CD4-positive, alpha-beta T cell (primary cell): ENCODE data around the gene REV3L. TPM values are rescaled to one million over a fixed set of nuclear protein-coding genes. Genes with fewer than 3 reads are reported as not detected.
"Not testable (repeated sequence)": the region's sequence is repeated elsewhere in the genome, so short reads cannot be mapped to it uniquely, and the experiment has no call there.

Experiments
- ATAC-seq: fragments of 200-7000 bp; cut with Tn5 transposase; one replicate; pipeline ENCODE4 v1.10.0; 2022; ENCODE audit warnings: mild to moderate bottlenecking; ENCODE audit not compliant: poor library complexity
- CTCF ChIA-PET: fragments of 350-600 bp; sonication (Branson Sonifier 250); formaldehyde crosslinking; loops from one replicate; lab custom pipeline; 2021; ENCODE audit warnings: antibody characterized with exemption, inconsistent platforms; lab: Charles Lee
- POLR2A ChIA-PET: fragments of 350-600 bp; sonication (Branson Sonifier 250); formaldehyde crosslinking; loops from one replicate; lab custom pipeline; 2021; ENCODE audit warnings: antibody characterized with exemption, inconsistent platforms; lab: Charles Lee
- DNase-seq, 14 experiments: peaks; one replicate each; pipeline ENCODE4 v3.0.0-alpha.2; 2013 to 2020; ENCODE audit warnings: mixed read lengths in 2 of 14
- H3K27ac ChIP-seq, 2 donors: one replicate each; pipeline versions ENCODE4 v1.5.1 to v1.7.0; 2013; ENCODE audit warnings: low read length in 2 of 2, low read depth in 1 of 2, mild to moderate bottlenecking in 1 of 2
- H3K27me3 ChIP-seq, 2 experiments: 1 replicate in 1 of 2; 2 replicates in 1 of 2; pipeline versions ENCODE4 v1.6.1 to v1.7.0; 2013; ENCODE audit warnings: low read length in 2 of 2, control low read depth in 1 of 2, mild to moderate bottlenecking in 1 of 2, moderate library complexity in 1 of 2; ENCODE audit not compliant: insufficient read depth in 2 of 2, control insufficient read depth in 1 of 2
- H3K36me3 ChIP-seq: one replicate; pipeline ENCODE4 v1.6.1; 2013; ENCODE audit warnings: low read length, control low read depth; ENCODE audit not compliant: insufficient read depth
- H3K4me1 ChIP-seq: one replicate; pipeline ENCODE4 v1.6.1; 2013; ENCODE audit warnings: low read length, control low read depth; ENCODE audit not compliant: insufficient read depth
- H3K4me3 ChIP-seq: one replicate; pipeline ENCODE4 v1.5.1; 2013; ENCODE audit warnings: mild to moderate bottlenecking, low read length, moderate library complexity
- H3K9me3 ChIP-seq, 2 experiments: 1 replicate in 1 of 2; 2 replicates in 1 of 2; pipeline versions ENCODE4 v1.6.1 to v1.7.0; 2013; ENCODE audit warnings: low read length in 2 of 2, mild to moderate bottlenecking in 2 of 2, control low read depth in 1 of 2, moderate library complexity in 1 of 2; ENCODE audit not compliant: control insufficient read depth in 1 of 2, insufficient read depth in 1 of 2
- H3K27ac Mint-ChIP-seq: one replicate; pipeline ENCODE4 v1.8.0; 2020; ENCODE audit warnings: mixed read lengths
- H3K27me3 Mint-ChIP-seq: one replicate; pipeline ENCODE4 v1.8.0; 2021; ENCODE audit warnings: mixed read lengths
- H3K36me3 Mint-ChIP-seq: one replicate; pipeline ENCODE4 v1.8.0; 2021; ENCODE audit warnings: low read depth, mixed read lengths
- H3K4me1 Mint-ChIP-seq: one replicate; pipeline ENCODE4 v1.8.0; 2021; ENCODE audit warnings: low read depth, mixed read lengths
- H3K4me3 Mint-ChIP-seq: one replicate; pipeline ENCODE4 v1.8.0; 2020; ENCODE audit warnings: mild to moderate bottlenecking, mixed read lengths
- H3K9me3 Mint-ChIP-seq: one replicate; pipeline ENCODE4 v1.8.0; 2020; ENCODE audit warnings: mixed read lengths
- intact Hi-C, 2 experiments: fragments of 100-400 bp; cut with DNase I in 1 of 2; cut with micrococcal nuclease in 1 of 2; formaldehyde crosslinking; loops; one replicate each; pipeline versions ENCODE4 v1.15.1 to v1.9.0; 2023 to 2025; cut with DNase I, micrococcal nuclease
- total RNA-seq, 174 experiments: library from RNA in 2 of 174; stranded (reverse) in 2 of 174; gene quantifications; one replicate each; pipeline ENCODE4 v1.2.3 and lab custom pipeline; 2021 to 2026
- TF ChIP-seq, protein P1 (sequence below): fragments of 200-600 bp; IDR thresholded peaks from one replicate; pipeline ENCODE4 v1.8.0; 2022; ENCODE audit warnings: antibody characterized with exemption, mild to moderate bottlenecking

REV3L gene
- total RNA-seq, 2 experiments from 2014 or later: 17.0 to 20.6 TPM

DNA sequence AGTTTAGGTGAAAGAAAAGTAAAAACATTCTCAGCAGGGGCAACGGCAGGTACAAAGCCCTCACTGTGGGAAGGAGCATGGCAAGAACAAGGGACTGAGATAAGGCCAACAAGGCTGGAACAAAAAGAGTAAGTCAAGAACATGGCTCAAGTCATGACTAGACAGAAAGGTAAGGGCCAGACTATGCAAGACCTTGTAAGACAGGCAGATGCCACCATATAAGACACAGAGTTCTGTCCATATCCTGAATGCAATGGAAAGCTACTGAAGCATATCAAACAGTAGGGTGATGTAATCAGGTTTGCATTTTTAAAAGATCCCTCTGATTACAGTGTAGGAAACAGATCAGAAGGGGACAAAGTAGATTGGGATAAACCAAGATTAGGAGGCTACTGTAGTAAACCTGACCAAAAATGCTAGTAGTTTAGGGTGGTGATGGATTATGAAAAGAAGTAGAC lies 5.5 kb downstream of the REV3L start:
- no peak overlapping the region for H3K27ac Mint-ChIP-seq
- H3K4me1 Mint-ChIP-seq: peaks cover 60% of the 10 kb centered on the region
- H3K4me3 Mint-ChIP-seq: no peak overlapping the region

DNA sequence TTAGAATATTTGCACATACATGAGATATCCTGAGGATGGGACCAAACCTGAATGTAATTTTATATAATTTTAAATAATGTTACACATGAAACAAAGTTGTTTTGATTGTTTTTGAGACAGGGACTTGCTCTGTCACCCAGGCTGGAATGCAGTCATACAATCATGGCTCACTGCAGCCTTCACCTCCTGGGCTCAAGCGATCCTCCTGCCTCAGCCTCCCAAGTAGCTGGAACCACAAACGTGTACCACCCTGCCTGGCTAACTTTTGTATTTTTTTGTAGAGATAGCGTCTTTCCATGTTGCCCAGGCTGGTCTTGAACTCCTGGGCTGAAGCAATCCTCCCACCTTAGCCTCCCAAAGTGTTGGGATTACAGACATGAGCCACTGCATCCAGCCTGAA lies 7.0 kb downstream of the REV3L start:
- POLR2A ChIA-PET: interaction anchor here (0.6 kb wide), 1 partner anchor 217 kb away, joined by 4 read pairs; no protein-coding TSS in a partner anchor
- not testable (repeated sequence) for H3K27ac Mint-ChIP-seq, H3K9me3 Mint-ChIP-seq, H3K4me1 ChIP-seq, H3K9me3 ChIP-seq, ATAC-seq, H3K27me3 Mint-ChIP-seq, H3K4me3 ChIP-seq, DNase-seq, H3K36me3 ChIP-seq, H3K27ac ChIP-seq, H3K36me3 Mint-ChIP-seq, H3K27me3 ChIP-seq, H3K4me3 Mint-ChIP-seq
- CTCF ChIA-PET: interaction anchor here (0.6 kb wide), 1 partner anchor 801 kb away, joined by 3 read pairs; no protein-coding TSS in a partner anchor
- intact Hi-C loops: loop anchor here (5.0 kb wide), 2 partner anchors 44 to 114 kb away; no protein-coding TSS in a partner anchor
- peaks cover 56% of the 10 kb centered on the region for H3K4me1 Mint-ChIP-seq

More for the DNA sequence above, 5.5 kb downstream of the REV3L start:
- H3K9me3 Mint-ChIP-seq: no peaks in the 10 kb centered on the region
- peaks cover 12% of the 10 kb centered on the region for H3K36me3 Mint-ChIP-seq
- no peak overlapping the region for H3K4me3 ChIP-seq
- TF ChIP-seq, protein P1, sequence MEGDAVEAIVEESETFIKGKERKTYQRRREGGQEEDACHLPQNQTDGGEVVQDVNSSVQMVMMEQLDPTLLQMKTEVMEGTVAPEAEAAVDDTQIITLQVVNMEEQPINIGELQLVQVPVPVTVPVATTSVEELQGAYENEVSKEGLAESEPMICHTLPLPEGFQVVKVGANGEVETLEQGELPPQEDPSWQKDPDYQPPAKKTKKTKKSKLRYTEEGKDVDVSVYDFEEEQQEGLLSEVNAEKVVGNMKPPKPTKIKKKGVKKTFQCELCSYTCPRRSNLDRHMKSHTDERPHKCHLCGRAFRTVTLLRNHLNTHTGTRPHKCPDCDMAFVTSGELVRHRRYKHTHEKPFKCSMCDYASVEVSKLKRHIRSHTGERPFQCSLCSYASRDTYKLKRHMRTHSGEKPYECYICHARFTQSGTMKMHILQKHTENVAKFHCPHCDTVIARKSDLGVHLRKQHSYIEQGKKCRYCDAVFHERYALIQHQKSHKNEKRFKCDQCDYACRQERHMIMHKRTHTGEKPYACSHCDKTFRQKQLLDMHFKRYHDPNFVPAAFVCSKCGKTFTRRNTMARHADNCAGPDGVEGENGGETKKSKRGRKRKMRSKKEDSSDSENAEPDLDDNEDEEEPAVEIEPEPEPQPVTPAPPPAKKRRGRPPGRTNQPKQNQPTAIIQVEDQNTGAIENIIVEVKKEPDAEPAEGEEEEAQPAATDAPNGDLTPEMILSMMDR: no peak
- ATAC-seq (no peak), DNase-seq (no peak)
- peaks cover 7% of the 10 kb centered on the region for H3K4me1 ChIP-seq
- ChIA-PET CTCF (interaction anchor here (1.4 to 2.5 kb wide), 4 partner anchors 114 to 267 kb away, joined by 4 to 19 read pairs (median 9); a partner anchor contains a TSS), POLR2A (interaction anchor here (1.0 to 3.1 kb wide), 2 partner anchors 218 to 572 kb away, joined by 3 to 39 read pairs; a partner anchor contains a TSS)
- no peaks in the 10 kb centered on the region for H3K9me3 ChIP-seq
- intact Hi-C loops: loop anchor here (5.0 kb wide), 2 partner anchors 45 to 115 kb away; no protein-coding TSS in a partner anchor
- H3K27ac ChIP-seq: no peak overlapping the region
- H3K27me3 ChIP-seq: no peaks in the 10 kb centered on the region
- no peaks in the 10 kb centered on the region for H3K36me3 ChIP-seq
- H3K27me3 Mint-ChIP-seq: no peaks in the 10 kb centered on the region

DNA sequence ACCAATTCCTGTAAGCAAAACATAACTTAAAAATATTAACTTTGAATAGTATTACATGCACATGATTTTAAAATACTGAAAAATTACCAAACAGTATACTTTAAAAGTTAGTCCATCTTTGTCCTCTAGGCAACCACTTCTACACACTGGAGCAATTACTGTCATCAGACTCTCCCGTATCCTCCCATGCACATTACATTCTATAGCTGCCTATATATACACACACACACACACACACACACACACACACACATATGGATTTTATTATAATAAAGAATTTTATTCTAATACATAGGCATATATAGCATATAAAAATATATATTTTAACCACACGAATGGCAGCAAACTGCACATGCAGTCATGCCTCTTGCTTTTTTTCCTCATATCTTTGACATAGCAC lies 8.2 kb downstream of the REV3L start:
- H3K9me3 ChIP-seq: no peaks in the 10 kb centered on the region
- H3K4me1 ChIP-seq: no peaks in the 10 kb centered on the region
- H3K9me3 Mint-ChIP-seq: no peaks in the 10 kb centered on the region
- no peaks in the 10 kb centered on the region for H3K36me3 Mint-ChIP-seq
- H3K4me3 Mint-ChIP-seq: no peak overlapping the region
- no peak overlapping the region for H3K27ac Mint-ChIP-seq
- H3K4me1 Mint-ChIP-seq: peaks cover 51% of the 10 kb centered on the region
- POLR2A ChIA-PET: no interaction called here
- H3K27me3 Mint-ChIP-seq: no peaks in the 10 kb centered on the region
- CTCF ChIA-PET: no interaction called here
- no peak for DNase-seq
- H3K27me3 ChIP-seq: no peaks in the 10 kb centered on the region
- no peak overlapping the region for H3K4me3 ChIP-seq
- H3K27ac ChIP-seq: no peak overlapping the region
- TF ChIP-seq, protein P1: no peak
- ATAC-seq: no peak
- intact Hi-C loops: loop anchor here (5.0 kb wide), 2 partner anchors 42 to 112 kb away; no protein-coding TSS in a partner anchor
- no peaks in the 10 kb centered on the region for H3K36me3 ChIP-seq

DNA sequence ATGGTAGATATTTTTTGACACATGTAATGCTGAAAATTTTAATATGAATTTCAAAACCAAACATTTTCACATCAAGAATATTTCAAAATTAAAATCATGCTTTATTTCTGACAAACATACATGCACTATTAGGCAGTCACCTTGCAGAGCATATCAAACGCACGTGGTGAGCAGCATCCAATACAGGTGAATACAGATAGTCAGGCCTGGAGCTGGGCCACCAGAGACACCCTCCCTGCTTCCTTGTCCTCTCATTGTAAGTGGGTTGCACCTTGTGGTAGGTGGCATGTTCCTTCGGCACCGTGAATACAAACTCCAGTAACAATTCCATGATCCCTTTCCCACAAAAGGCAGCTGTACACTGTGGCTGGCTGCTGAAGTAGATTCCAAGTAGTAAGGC lies 8.9 kb downstream of the REV3L start:
- POLR2A ChIA-PET: no interaction called here
- TF ChIP-seq, protein P1: no peak
- no peaks in the 10 kb centered on the region for H3K27me3 ChIP-seq
- H3K36me3 ChIP-seq: no peaks in the 10 kb centered on the region
- H3K9me3 ChIP-seq: no peaks in the 10 kb centered on the region
- Mint-ChIP-seq H3K9me3 (no peaks in the 10 kb centered on the region), H3K27me3 (no peaks in the 10 kb centered on the region), H3K36me3 (no peaks in the 10 kb centered on the region), H3K27ac (no peak overlapping the region), H3K4me1 (peaks cover 47% of the 10 kb centered on the region), H3K4me3 (no peak overlapping the region)
- H3K4me3 ChIP-seq: no peak overlapping the region
- no peaks in the 10 kb centered on the region for H3K4me1 ChIP-seq
- DNase-seq (no peak), ATAC-seq (no peak)
- no peak overlapping the region for H3K27ac ChIP-seq
- CTCF ChIA-PET: no interaction called here
- intact Hi-C loops: no loop called here
